ENCODE measurements around the gene IL17REL. TPM values are rescaled to one million over a fixed set of nuclear protein-coding genes. Genes with fewer than 3 reads are reported as not detected.

The IL17REL gene
- total RNA-seq, 1 donor from 2014 or later: not detected

GRCh38 chr22:50045211-50046018 lies 32.9 kb upstream of the IL17REL start:
- Mint-ChIP-seq H3K4me3 (ENCODE audit: unreplicated experiment) (no peak overlapping the region), H3K9me3 (ENCODE audit: unreplicated experiment) (peaks cover 13% of the 10 kb centered on the region), H3K27ac (ENCODE audit: unreplicated experiment) (no peak overlapping the region), H3K27me3 (ENCODE audit: low read depth, unreplicated experiment) (peaks cover 18% of the 10 kb centered on the region), H3K4me1 (ENCODE audit: low read depth, unreplicated experiment) (no peaks in the 10 kb centered on the region), H3K36me3 (ENCODE audit: low read depth, unreplicated experiment) (no peaks in the 10 kb centered on the region)
- Histone ChIP-seq H2AFZ (ENCODE audit: low read depth, low read length) (no peak overlapping the region), H3K9ac (ENCODE audit: low read length) (no peak overlapping the region), H3K4me1 (ENCODE audit: insufficient read depth, low read length) (no peaks in the 10 kb centered on the region), H3K4me3 (ENCODE audit: insufficient read depth, low read depth, low read length) (no peak overlapping the region), H3K36me3 (ENCODE audit: insufficient read depth, low read length) (no peaks in the 10 kb centered on the region), H3K27me3 (ENCODE audit: insufficient read depth, low read length) (peaks cover 3% of the 10 kb centered on the region), H3K27ac (ENCODE audit: low read depth, low read length) (no peak overlapping the region), H3K4me2 (ENCODE audit: low read length) (no peak overlapping the region), H4K20me1 (ENCODE audit: insufficient read depth, low read length) (no peaks in the 10 kb centered on the region), H3K79me2 (ENCODE audit: insufficient read depth, low read length) (no peaks in the 10 kb centered on the region), H3K9me3 (ENCODE audit: insufficient read depth, low read depth, low read length) (no peaks in the 10 kb centered on the region)
- TF ChIP-seq EZH2 (IDR thresholded peaks at IDR 0.05; ENCODE audit: insufficient read depth, low read length): no peak
- TF ChIP-seq, protein P1, sequence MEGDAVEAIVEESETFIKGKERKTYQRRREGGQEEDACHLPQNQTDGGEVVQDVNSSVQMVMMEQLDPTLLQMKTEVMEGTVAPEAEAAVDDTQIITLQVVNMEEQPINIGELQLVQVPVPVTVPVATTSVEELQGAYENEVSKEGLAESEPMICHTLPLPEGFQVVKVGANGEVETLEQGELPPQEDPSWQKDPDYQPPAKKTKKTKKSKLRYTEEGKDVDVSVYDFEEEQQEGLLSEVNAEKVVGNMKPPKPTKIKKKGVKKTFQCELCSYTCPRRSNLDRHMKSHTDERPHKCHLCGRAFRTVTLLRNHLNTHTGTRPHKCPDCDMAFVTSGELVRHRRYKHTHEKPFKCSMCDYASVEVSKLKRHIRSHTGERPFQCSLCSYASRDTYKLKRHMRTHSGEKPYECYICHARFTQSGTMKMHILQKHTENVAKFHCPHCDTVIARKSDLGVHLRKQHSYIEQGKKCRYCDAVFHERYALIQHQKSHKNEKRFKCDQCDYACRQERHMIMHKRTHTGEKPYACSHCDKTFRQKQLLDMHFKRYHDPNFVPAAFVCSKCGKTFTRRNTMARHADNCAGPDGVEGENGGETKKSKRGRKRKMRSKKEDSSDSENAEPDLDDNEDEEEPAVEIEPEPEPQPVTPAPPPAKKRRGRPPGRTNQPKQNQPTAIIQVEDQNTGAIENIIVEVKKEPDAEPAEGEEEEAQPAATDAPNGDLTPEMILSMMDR (IDR thresholded peaks at IDR 0.05; ENCODE audit: insufficient read depth, low read depth, low read length): no peak
- FAIRE-seq (no peak), DNase-seq (ENCODE audit: low read depth) (no peak)

- Histone ChIP-seq H2AFZ (ENCODE audit: low read depth, low read length) (no peak overlapping the region), H3K27ac (ENCODE audit: low read depth, low read length) (no peak overlapping the region), H3K9me3 (ENCODE audit: insufficient read depth, low read depth, low read length) (peaks cover 5% of the 10 kb centered on the region), H3K36me3 (ENCODE audit: insufficient read depth, low read length) (no peaks in the 10 kb centered on the region), H3K27me3 (ENCODE audit: insufficient read depth, low read length) (peaks cover 3% of the 10 kb centered on the region), H3K79me2 (ENCODE audit: insufficient read depth, low read length) (no peaks in the 10 kb centered on the region), H3K9ac (ENCODE audit: low read length) (no peak overlapping the region), H3K4me1 (ENCODE audit: insufficient read depth, low read length) (no peaks in the 10 kb centered on the region), H3K4me3 (ENCODE audit: insufficient read depth, low read depth, low read length) (no peak overlapping the region), H3K4me2 (ENCODE audit: low read length) (no peak overlapping the region), H4K20me1 (ENCODE audit: insufficient read depth, low read length) (no peaks in the 10 kb centered on the region)
- FAIRE-seq (no peak), DNase-seq (ENCODE audit: low read depth) (no peak)
- H3K36me3 Mint-ChIP-seq (ENCODE audit: low read depth, unreplicated experiment): no peaks in the 10 kb centered on the region
- peaks cover 18% of the 10 kb centered on the region for H3K27me3 Mint-ChIP-seq (ENCODE audit: low read depth, unreplicated experiment)
- no peaks in the 10 kb centered on the region for H3K4me1 Mint-ChIP-seq (ENCODE audit: low read depth, unreplicated experiment)
- TF ChIP-seq EZH2 (IDR thresholded peaks at IDR 0.05; ENCODE audit: insufficient read depth, low read length): no peak
- TF ChIP-seq, protein P1 (IDR thresholded peaks at IDR 0.05; ENCODE audit: insufficient read depth, low read depth, low read length): no peak
- no peak overlapping the region for H3K27ac Mint-ChIP-seq (ENCODE audit: unreplicated experiment)
- H3K4me3 Mint-ChIP-seq (ENCODE audit: unreplicated experiment): no peak overlapping the region
- H3K9me3 Mint-ChIP-seq (ENCODE audit: unreplicated experiment): peaks cover 20% of the 10 kb centered on the region
These were observed 32.0 kb upstream of the IL17REL start for GRCh38 chr22:50044485-50045118.
